SU-DHL-6 (cell line): ENCODE results near the gene OSBPL2.

ENCODE experiments used
- H2AFZ ChIP-seq: fragments of 200-600 bp; sonication (generic); 2 replicates; pipeline ENCODE4 v1.6.1; 2014; ENCODE audit warnings: low read depth, mild to moderate bottlenecking, moderate library complexity, mixed read lengths, antibody characterized with exemption, low read length; ENCODE audit not compliant: severe bottlenecking
- H3F3A ChIP-seq: fragments of 200-600 bp; shearing (Covaris generic); 2 replicates; pipeline ENCODE4 v1.6.0; 2016; ENCODE audit warnings: antibody characterized with exemption, mild to moderate bottlenecking; ENCODE audit not compliant: insufficient read depth
- H3K27ac ChIP-seq: fragments of 200-600 bp; sonication (generic); 2 replicates; pipeline ENCODE4 v1.5.1; 2016; ENCODE audit warnings: low read depth, mild to moderate bottlenecking, low read length, moderate library complexity, mixed read lengths
- H3K27me3 ChIP-seq: fragments of 200-600 bp; sonication (generic), shearing (Covaris generic); 2 replicates; pipeline ENCODE4 v1.6.0; 2014; ENCODE audit warnings: mild to moderate bottlenecking, low read length
- H3K36me3 ChIP-seq: fragments of 200-600 bp; sonication (generic); 2 replicates; pipeline ENCODE4 v1.6.1; 2014; ENCODE audit warnings: mild to moderate bottlenecking, low read length, mixed read lengths
- H3K4me2 ChIP-seq: fragments of 300-600, 200-600 bp; shearing (Covaris generic), sonication (generic); 2 replicates; pipeline ENCODE4 v1.6.0; 2014; ENCODE audit warnings: low read length, low read depth, mild to moderate bottlenecking; ENCODE audit not compliant: poor library complexity, severe bottlenecking
- H3K4me3 ChIP-seq: fragments of 200-600 bp; sonication (generic); 2 replicates; pipeline ENCODE4 v1.5.1; 2014; ENCODE audit warnings: antibody characterized with exemption, low read length, mild to moderate bottlenecking, mixed read lengths; ENCODE audit not compliant: insufficient read depth, poor library complexity, severe bottlenecking
- H3K79me2 ChIP-seq: fragments of 200-600 bp; sonication (generic); 2 replicates; pipeline ENCODE4 v1.6.1; 2014; ENCODE audit warnings: mild to moderate bottlenecking, low read length, moderate library complexity; ENCODE audit not compliant: insufficient read depth
- H3K9ac ChIP-seq: fragments of 200-600 bp; sonication (generic); 2 replicates; pipeline ENCODE4 v1.7.0; 2014; ENCODE audit warnings: mild to moderate bottlenecking, low read length
- H3K9me2 ChIP-seq: fragments of 200-600 bp; sonication (generic); replicated peaks from 2 replicates; pipeline ENCODE4 v1.6.1; 2014; ENCODE audit warnings: low read length; ENCODE audit not compliant: insufficient read depth
- H3K9me3 ChIP-seq: fragments of 200-600 bp; sonication (generic); 2 replicates; pipeline ENCODE4 v1.6.1; 2014; ENCODE audit warnings: low read length, mixed read lengths; ENCODE audit not compliant: insufficient read depth
- H4K20me1 ChIP-seq: fragments of 200-600 bp; sonication (generic); 2 replicates; pipeline ENCODE4 v1.6.1; 2014; ENCODE audit warnings: low read depth, mild to moderate bottlenecking, antibody characterized with exemption, low read length, moderate library complexity, mixed read lengths
- CTCF ChIP-seq: fragments of 200-600 bp; sonication (generic); IDR thresholded peaks from one replicate; pipeline ENCODE4 v1.5.1; 2017; ENCODE audit warnings: antibody characterized with exemption, mild to moderate bottlenecking, low read length, moderate library complexity; ENCODE audit not compliant: insufficient read depth, poor library complexity, severe bottlenecking
- EZH2phosphoT487 ChIP-seq: fragments of 200-600 bp; sonication (generic), shearing (Covaris generic); conservative IDR thresholded peaks from 2 replicates; pipeline ENCODE4 v1.6.1; 2018; ENCODE audit warnings: mild to moderate bottlenecking, antibody characterized with exemption, low read length, moderate library complexity, mixed read lengths

OSBPL2 gene

GRCh38 chr20:62298577-62299249 lies 60.4 kb downstream of the OSBPL2 start:
- Histone ChIP-seq H3K79me2 (peaks cover 7% of the 10 kb centered on the region), H2AFZ (no peak overlapping the region), H3K27ac (no peak overlapping the region), H3K9me3 (no peaks in the 10 kb centered on the region), H3K27me3 (no peaks in the 10 kb centered on the region), H3K4me3 (no peak overlapping the region), H3K9me2 (no peaks in the 10 kb centered on the region), H3K9ac (no peak overlapping the region), H3F3A (0 out of 2 replicates have a peak, but pooled peaks cover 3% of the 10 kb centered on the region), H4K20me1 (no peaks in the 10 kb centered on the region; the same call in 1 of the 2 replicates), H3K4me2 (no peak overlapping the region), H3K36me3 (no peaks in the 10 kb centered on the region)
- TF ChIP-seq EZH2phosphoT487 (no peak), CTCF (no peak)

GRCh38 chr20:62299666-62300236 lies 61.4 kb downstream of the OSBPL2 start:
- Histone ChIP-seq H3K9ac (no peak overlapping the region), H3K27me3 (no peaks in the 10 kb centered on the region), H3K9me3 (no peaks in the 10 kb centered on the region), H3K9me2 (no peaks in the 10 kb centered on the region), H3K36me3 (no peaks in the 10 kb centered on the region), H2AFZ (no peak overlapping the region), H3F3A (0 out of 2 replicates have a peak, but pooled peaks cover 3% of the 10 kb centered on the region), H3K27ac (no peak overlapping the region), H3K4me3 (no peak overlapping the region), H3K4me2 (no peak overlapping the region), H3K79me2 (peaks cover 18% of the 10 kb centered on the region), H4K20me1 (peaks cover 5% of the 10 kb centered on the region; the same call in 1 of the 2 replicates)
- TF ChIP-seq EZH2phosphoT487, result no peak
- TF ChIP-seq CTCF, result no peak

GRCh38 chr20:62300319-62300718 lies 62.0 kb downstream of the OSBPL2 start:
- H3K79me2 ChIP-seq, result peaks cover 23% of the 10 kb centered on the region
- H3K4me3 ChIP-seq, result no peak overlapping the region
- H3K9me3 ChIP-seq, result no peaks in the 10 kb centered on the region
- TF ChIP-seq CTCF (no peak), EZH2phosphoT487 (no peak)
- H2AFZ ChIP-seq, result no peak overlapping the region
- no peak overlapping the region for H3K9ac ChIP-seq
- no peaks in the 10 kb centered on the region for H3K36me3 ChIP-seq
- H4K20me1 ChIP-seq, result peaks cover 5% of the 10 kb centered on the region; the same call in 1 of the 2 replicates
- no peak overlapping the region for H3K4me2 ChIP-seq
- H3F3A ChIP-seq, result 0 out of 2 replicates have a peak, but pooled peaks cover 3% of the 10 kb centered on the region
- no peaks in the 10 kb centered on the region for H3K9me2 ChIP-seq
- no peak overlapping the region for H3K27ac ChIP-seq
- no peaks in the 10 kb centered on the region for H3K27me3 ChIP-seq
